AG09309 (cell line): Measurements from ENCODE around the gene ZMYND8.
"Not testable (repeated sequence)": the region's sequence is repeated elsewhere in the genome, so short reads cannot be mapped to it uniquely, and the experiment has no call there.

ENCODE experiments used
- DNase-seq: peaks from one replicate; pipeline ENCODE4 v3.0.0-alpha.2; 2010; ENCODE audit warnings: low read depth
- H3K4me3 ChIP-seq: 2 replicates; pipeline ENCODE4 v1.5.1; 2011; ENCODE audit warnings: mild to moderate bottlenecking, low read depth, low read length, moderate library complexity; ENCODE audit not compliant: control insufficient read depth
- CTCF ChIP-seq: IDR thresholded peaks from 2 replicates; pipeline ENCODE4 v1.5.1; 2011; ENCODE audit warnings: mild to moderate bottlenecking, low read depth, low read length, inconsistent platforms; ENCODE audit not compliant: insufficient read depth, control insufficient read depth; ENCODE audit errors: missing control alignments

Gene ZMYND8

GRCh38 chr20:47379433-47380150, 23.1 kb upstream of the ZMYND8 start:
- H3K4me3 ChIP-seq, result no peak overlapping the region
- TF ChIP-seq CTCF, result no peak
- no peak for DNase-seq

GRCh38 chr20:47377122-47377722, 20.7 kb upstream of the ZMYND8 start:
- no peak for DNase-seq
- TF ChIP-seq CTCF, result no peak
- H3K4me3 ChIP-seq, result no peak overlapping the region

GRCh38 chr20:47376096-47376643, 19.7 kb upstream of the ZMYND8 start:
- not testable (repeated sequence) for H3K4me3 ChIP-seq, DNase-seq

- not testable (repeated sequence) for DNase-seq, H3K4me3 ChIP-seq
These were observed 17.6 kb upstream of the ZMYND8 start for GRCh38 chr20:47374121-47374520.

GRCh38 chr20:47373206-47373733, 16.8 kb upstream of the ZMYND8 start:
- no peak for DNase-seq
- H3K4me3 ChIP-seq, result no peak overlapping the region
- TF ChIP-seq CTCF, result no peak

- no peak overlapping the region for H3K4me3 ChIP-seq
- no peak for TF ChIP-seq CTCF
- no peak for DNase-seq
These were observed 14.6 kb upstream of the ZMYND8 start for GRCh38 chr20:47370850-47371782.

- no peak for TF ChIP-seq CTCF
- H3K4me3 ChIP-seq, result no peak overlapping the region
- no peak for DNase-seq
These were observed 13.7 kb upstream of the ZMYND8 start for GRCh38 chr20:47370214-47370613.
